ENCODE data around the gene NOL6.

The NOL6 gene

GRCh38 chr9:33414889-33415500 lies 58.7 kb downstream of the NOL6 start:
- DNase-seq (ENCODE audit: low read depth): no peak
- no peak for TF ChIP-seq CTCF (IDR thresholded peaks at IDR 0.05; ENCODE audit: control insufficient read depth, extremely low read depth, insufficient read depth)
- H3K4me3 ChIP-seq (ENCODE audit: low read depth, low read length): no peak overlapping the region

GRCh38 chr9:33414268-33414667 lies 59.5 kb downstream of the NOL6 start:
- DNase-seq (ENCODE audit: low read depth): no peak
- H3K4me3 ChIP-seq (ENCODE audit: low read depth, low read length): no peak overlapping the region
- TF ChIP-seq CTCF (IDR thresholded peaks at IDR 0.05; ENCODE audit: control insufficient read depth, extremely low read depth, insufficient read depth): no peak

Measured in LNCaP clone FGC (cell line).